Fibroblast of lung (primary cell): Measurements from ENCODE around the gene PHKG2. TPM values are rescaled to one million over a fixed set of nuclear protein-coding genes. Genes with fewer than 3 reads are reported as not detected.

ENCODE experiments used
- DNase-seq, 2 donors: peaks; one replicate each; pipeline versions ENCODE4 v3.0.0 to v3.0.0-alpha.2; 2010; ENCODE audit warnings: low read depth in 2 of 2
- H2AFZ ChIP-seq: 2 replicates; pipeline ENCODE4 v1.5.1; 2012; ENCODE audit warnings: low read length, control low read depth, inconsistent platforms
- H3K27ac ChIP-seq: 2 replicates; pipeline ENCODE4 v1.5.1; 2011; ENCODE audit warnings: low read length, control low read depth; ENCODE audit not compliant: insufficient read depth
- H3K27me3 ChIP-seq: 2 replicates; pipeline ENCODE4 v1.5.1; 2011; ENCODE audit warnings: mild to moderate bottlenecking, low read length; ENCODE audit not compliant: control insufficient read depth, insufficient read depth
- H3K36me3 ChIP-seq: 2 replicates; pipeline ENCODE4 v1.5.1; 2011; ENCODE audit warnings: low read length; ENCODE audit not compliant: control insufficient read depth, insufficient read depth
- H3K4me1 ChIP-seq: 2 replicates; pipeline ENCODE4 v1.5.1; 2011; ENCODE audit warnings: low read length; ENCODE audit not compliant: control insufficient read depth, insufficient read depth; ENCODE audit errors: extremely low read depth
- H3K4me2 ChIP-seq: 2 replicates; pipeline ENCODE4 v1.5.1; 2011; ENCODE audit warnings: low read length, control low read depth; ENCODE audit not compliant: insufficient read depth; ENCODE audit errors: extremely low read depth
- H3K4me3 ChIP-seq, 4 experiments: fragments of 200-600 bp in 1 of 4; sonication (generic) in 1 of 4; replicated peaks in 1 of 4; 2 replicates each; pipeline ENCODE4 v1.5.1; 2011 to 2016; ENCODE audit warnings: low read length in 4 of 4, low read depth in 3 of 4, mild to moderate bottlenecking in 3 of 4, control low read depth in 2 of 4, inconsistent platforms in 1 of 4, mixed read lengths in 1 of 4; ENCODE audit not compliant: insufficient read depth in 1 of 4; ENCODE audit errors: control extremely low read depth in 1 of 4
- H3K79me2 ChIP-seq: 2 replicates; pipeline ENCODE4 v1.5.1; 2012; ENCODE audit warnings: mild to moderate bottlenecking, low read length, inconsistent platforms; ENCODE audit not compliant: control insufficient read depth, insufficient read depth
- H3K9ac ChIP-seq: 2 replicates; pipeline ENCODE4 v1.5.1; 2011; ENCODE audit warnings: mild to moderate bottlenecking, low read length, control low read depth; ENCODE audit not compliant: insufficient read depth
- H3K9me3 ChIP-seq: 2 replicates; pipeline ENCODE4 v1.5.1; 2012; ENCODE audit warnings: low read depth, low read length; ENCODE audit not compliant: control insufficient read depth, insufficient read depth
- H4K20me1 ChIP-seq: 2 replicates; pipeline ENCODE4 v1.5.1; 2011; ENCODE audit warnings: low read length; ENCODE audit not compliant: control insufficient read depth, insufficient read depth; ENCODE audit errors: extremely low read depth
- CTCF ChIP-seq, 2 donors: IDR thresholded peaks in 1 of 2; conservative IDR thresholded peaks in 1 of 2; 1 replicate in 1 of 2; 2 replicates in 1 of 2; pipeline ENCODE4 v1.5.1; 2011 to 2012; ENCODE audit warnings: low read length in 2 of 2, control low read depth in 1 of 2, inconsistent platforms in 1 of 2, low read depth in 1 of 2, mild to moderate bottlenecking in 1 of 2
- EZH2 ChIP-seq: IDR thresholded peaks from 2 replicates; pipeline ENCODE4 v1.5.1; 2012; ENCODE audit warnings: low read length, control low read depth, mild to moderate bottlenecking; ENCODE audit errors: missing control alignments
- polyA plus RNA-seq, 2 donors: library from polyadenylated mRNA; depleted of rRNA in 1 of 2; stranded (reverse) in 1 of 2; unstranded in 1 of 2; fragments of >200 nt; gene quantifications; 2 replicates each; pipeline ENCODE4 v1.2.1, GENCODE V29; 2011 to 2012; ENCODE audit warnings: missing spikeins in 1 of 2
- total RNA-seq: library from RNA; depleted of rRNA; stranded (reverse); fragments of >200 nt; gene quantifications from 2 replicates; pipeline ENCODE4 v1.2.1, GENCODE V29; 2014

Gene PHKG2
- total and polyA plus RNA-seq, 2 donors (not counting 1 experiment from before 2014, with no cell fraction given): 15.4 to 19.4 TPM

GRCh38 chr16:30780549-30780948, 32.3 kb downstream of the PHKG2 start:
- TF ChIP-seq CTCF (conservative IDR thresholded peaks at IDR 0.05 in 1 of 2, IDR thresholded peaks at IDR 0.05 in 1 of 2; ENCODE audit: low read depth in 1 of 2, low read length in 2 of 2) (no peak), EZH2 (no peak)
- Histone ChIP-seq H3K4me3 (no peak overlapping the region), H3K27me3 (no peaks in the 10 kb centered on the region), H3K4me1 (peaks cover 7% of the 10 kb centered on the region), H3K9me3 (no peaks in the 10 kb centered on the region), H3K9ac (no peak overlapping the region), H4K20me1 (no peaks in the 10 kb centered on the region), H3K79me2 (peaks cover 7% of the 10 kb centered on the region), H3K27ac (no peak overlapping the region), H3K4me2 (no peak overlapping the region), H2AFZ (no peak overlapping the region), H3K36me3 (peaks cover 16% of the 10 kb centered on the region)
- no peak for DNase-seq

- DNase-seq: no peak
- peaks cover 13% of the 10 kb centered on the region for H3K4me1 ChIP-seq
- peaks cover 16% of the 10 kb centered on the region for H3K36me3 ChIP-seq
- no peak overlapping the region for H3K4me2 ChIP-seq
- H4K20me1 ChIP-seq: no peaks in the 10 kb centered on the region
- no peaks in the 10 kb centered on the region for H3K9me3 ChIP-seq
- peaks cover 20% of the 10 kb centered on the region for H3K79me2 ChIP-seq
- H3K9ac ChIP-seq: no peak overlapping the region
- no peak overlapping the region for H2AFZ ChIP-seq
- H3K27me3 ChIP-seq: no peaks in the 10 kb centered on the region
- H3K4me3 ChIP-seq: no peak overlapping the region
- no peak overlapping the region for H3K27ac ChIP-seq
- TF ChIP-seq EZH2: no peak
- no peak for TF ChIP-seq CTCF (conservative IDR thresholded peaks at IDR 0.05 in 1 of 2, IDR thresholded peaks at IDR 0.05 in 1 of 2; ENCODE audit: low read depth in 1 of 2, low read length in 2 of 2)
Measured at GRCh38 chr16:30782486-30783279, 34.5 kb downstream of the PHKG2 start.

- no peaks in the 10 kb centered on the region for H4K20me1 ChIP-seq
- no peak overlapping the region for H3K9ac ChIP-seq
- no peaks in the 10 kb centered on the region for H3K27me3 ChIP-seq
- peaks cover 16% of the 10 kb centered on the region for H3K36me3 ChIP-seq
- H3K4me1 ChIP-seq: peaks cover 10% of the 10 kb centered on the region
- H3K27ac ChIP-seq: no peak overlapping the region
- DNase-seq: no peak
- peaks cover 20% of the 10 kb centered on the region for H3K79me2 ChIP-seq
- no peak for TF ChIP-seq EZH2
- no peak for TF ChIP-seq CTCF (conservative IDR thresholded peaks at IDR 0.05 in 1 of 2, IDR thresholded peaks at IDR 0.05 in 1 of 2; ENCODE audit: low read depth in 1 of 2, low read length in 2 of 2)
- H3K4me3 ChIP-seq: no peak overlapping the region
- no peak overlapping the region for H2AFZ ChIP-seq
- H3K4me2 ChIP-seq: no peak overlapping the region
- no peaks in the 10 kb centered on the region for H3K9me3 ChIP-seq
Measured at GRCh38 chr16:30783280-30784109, 35.3 kb downstream of the PHKG2 start.
